HEK293T (cell line): ENCODE results near the gene VPS13A.

Experiments
- ARNT ChIP-seq: fragments of 450-650 bp; IDR thresholded peaks from 2 replicates; pipeline ENCODE4 v1.6.1; 2017; ENCODE audit warnings: mild to moderate bottlenecking
- BHLHE40 ChIP-seq: fragments of 450-650 bp; IDR thresholded peaks from 2 replicates; pipeline ENCODE4 v1.6.1; 2016; ENCODE audit warnings: mild to moderate bottlenecking, moderate library complexity, borderline replicate concordance
- NFRKB ChIP-seq: fragments of 450-650 bp; IDR thresholded peaks from 2 replicates; pipeline ENCODE4 v1.6.1; 2016; ENCODE audit warnings: mild to moderate bottlenecking, moderate library complexity
- SP1 ChIP-seq: fragments of 450-650 bp; IDR thresholded peaks from 2 replicates; pipeline ENCODE4 v1.6.1; 2017

DNA sequence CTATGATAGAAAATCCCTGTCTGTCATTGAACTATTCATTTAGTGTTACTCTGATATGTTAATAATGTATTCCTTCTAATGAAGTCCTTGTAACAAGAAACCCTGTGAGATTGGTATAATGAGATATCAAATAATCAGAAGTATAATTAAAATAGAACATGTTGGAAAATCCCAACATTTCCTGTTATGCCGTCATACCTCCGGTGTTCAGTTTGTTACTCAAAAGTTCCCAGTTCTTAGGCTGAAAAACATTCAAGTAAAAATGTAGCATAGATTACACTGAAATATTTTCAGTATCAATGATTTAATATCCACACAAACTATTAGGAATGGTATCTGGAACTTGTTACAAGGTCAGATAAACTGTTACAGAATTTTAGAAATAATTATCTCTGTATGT, 243.3 kb downstream of the VPS13A start:
- TF ChIP-seq SP1 = no peak
- no peak for TF ChIP-seq ARNT
- no peak for TF ChIP-seq NFRKB
- no peak for TF ChIP-seq BHLHE40
